PC-3 (cell line): Measurements from ENCODE around the gene ARHGAP25. TPM values are rescaled to one million over a fixed set of nuclear protein-coding genes. Genes with fewer than 3 reads are reported as not detected.

Experiments used
- ATAC-seq: fragments of 200-7000 bp; cut with Tn5 transposase; 2 replicates; pipeline ENCODE4 v1.9.1; 2020; ENCODE audit warnings: mild to moderate bottlenecking, moderate library complexity
- BruUV-seq: library from RNA; stranded (reverse); fragments of 400-500 nt; replicated peaks from 2 replicates; lab custom pipeline; 2021; lab: Mats Ljungman, UMichigan
- CTCF ChIA-PET: fragments of 300-600 bp; sonication (Branson Sonifier 250); formaldehyde crosslinking; loops from one replicate; lab custom pipeline; 2022; ENCODE audit warnings: antibody characterized with exemption; lab: Charles Lee
- POLR2A ChIA-PET: fragments of 300-600 bp; sonication (Branson Sonifier 250); formaldehyde crosslinking; loops from one replicate; lab custom pipeline; 2022; ENCODE audit warnings: antibody characterized with exemption; ENCODE audit not compliant: unreplicated experiment; lab: Charles Lee
- DNase-seq: peaks from one replicate; pipeline ENCODE4 v3.0.0-alpha.2; 2015
- H2AFZ ChIP-seq: fragments of 300-600 bp; sonication (generic); 2 replicates; pipeline ENCODE4 v1.6.0; 2016; ENCODE audit warnings: antibody characterized with exemption, low read length
- H3F3A ChIP-seq: fragments of 300-600 bp; sonication (generic); one replicate; pipeline ENCODE4 v1.6.0; 2017; ENCODE audit warnings: antibody characterized with exemption, low read length, control low read depth, mild to moderate bottlenecking; ENCODE audit not compliant: unreplicated experiment
- H3K27ac ChIP-seq: fragments of 300-600 bp; sonication (generic); 2 replicates; pipeline ENCODE4 v1.5.1; 2016; ENCODE audit warnings: mild to moderate bottlenecking, low read length
- H3K27me3 ChIP-seq: fragments of 300-600 bp; sonication (generic); 2 replicates; pipeline ENCODE4 v1.6.1; 2016; ENCODE audit warnings: low read length, mixed read lengths
- H3K36me3 ChIP-seq: fragments of 300-600 bp; sonication (generic); 2 replicates; pipeline ENCODE4 v1.6.1; 2016; ENCODE audit warnings: low read depth, mixed run types, low read length, mixed read lengths
- H3K4me1 ChIP-seq: fragments of 300-600 bp; sonication (generic); 2 replicates; pipeline ENCODE4 v1.5.1; 2016; ENCODE audit warnings: low read length; ENCODE audit not compliant: insufficient read depth
- H3K4me2 ChIP-seq: fragments of 300-600 bp; sonication (generic); 2 replicates; pipeline ENCODE4 v1.6.0; 2016; ENCODE audit warnings: low read length
- H3K4me3 ChIP-seq: fragments of 300-600 bp; sonication (generic); 2 replicates; pipeline ENCODE4 v1.5.1; 2016; ENCODE audit warnings: mild to moderate bottlenecking, low read length, mixed read lengths
- H3K79me2 ChIP-seq: fragments of 300-600 bp; sonication (generic); 2 replicates; pipeline ENCODE4 v1.6.1; 2017; ENCODE audit warnings: low read length, mixed read lengths
- H3K9ac ChIP-seq: fragments of 300-600 bp; sonication (generic); 2 replicates; pipeline ENCODE4 v1.6.0; 2016; ENCODE audit warnings: mild to moderate bottlenecking, low read length
- H3K9me2 ChIP-seq: fragments of 300-600 bp; sonication (generic); replicated peaks from 2 replicates; pipeline ENCODE4 v1.6.1; 2016; ENCODE audit warnings: mixed run types, low read length, mixed read lengths
- H3K9me3 ChIP-seq: fragments of 300-600 bp; sonication (generic); 2 replicates; pipeline ENCODE4 v1.6.1; 2016; ENCODE audit warnings: low read length, mixed read lengths
- H4K20me1 ChIP-seq: fragments of 300-600 bp; sonication (generic); 2 replicates; pipeline ENCODE4 v1.6.1; 2016; ENCODE audit warnings: low read length, mixed read lengths
- CTCF ChIP-seq: fragments of 300-600 bp; sonication (generic); conservative IDR thresholded peaks from 2 replicates; pipeline ENCODE4 v1.5.1; 2017; ENCODE audit warnings: antibody characterized with exemption, low read depth, mild to moderate bottlenecking, low read length
- EZH2 ChIP-seq: fragments of 300-600 bp; sonication (generic); IDR thresholded peaks from one replicate; pipeline ENCODE4 v1.6.1; 2017; ENCODE audit warnings: antibody characterized with exemption, mild to moderate bottlenecking, low read length; ENCODE audit not compliant: unreplicated experiment
- EZH2phosphoT487 ChIP-seq: fragments of 300-600 bp; sonication (generic); IDR thresholded peaks from 2 replicates; pipeline ENCODE4 v1.6.1; 2018; ENCODE audit warnings: mild to moderate bottlenecking, antibody characterized with exemption, low read length, borderline replicate concordance
- intact Hi-C: fragments of 100-400 bp; cut with micrococcal nuclease; formaldehyde crosslinking; loops from 2 replicates; pipeline ENCODE4 v1.9.0; 2023
- total RNA-seq: library from RNA; depleted of rRNA; stranded (reverse); fragments of >200 nt; gene quantifications from 2 replicates; pipeline ENCODE4 v1.2.3, GENCODE V29; 2014

ARHGAP25 gene
- total RNA-seq, 1 experiment from 2014 or later: not detected

GRCh38 chr2:68696554-68696953 is 38.1 kb upstream of the ARHGAP25 start:
- no TSS peak for BruUV-seq
- Histone ChIP-seq H3F3A (no peaks in the 10 kb centered on the region), H3K9me3 (peaks cover 8% of the 10 kb centered on the region), H2AFZ (no peak overlapping the region), H3K27ac (no peak overlapping the region), H3K9ac (no peak overlapping the region), H4K20me1 (no peaks in the 10 kb centered on the region), H3K36me3 (no peaks in the 10 kb centered on the region), H3K27me3 (no peaks in the 10 kb centered on the region), H3K4me2 (no peak overlapping the region), H3K4me3 (no peak overlapping the region), H3K79me2 (no peaks in the 10 kb centered on the region), H3K4me1 (no peaks in the 10 kb centered on the region), H3K9me2 (no peaks in the 10 kb centered on the region)
- intact Hi-C loops: no loop called here
- TF ChIP-seq EZH2phosphoT487: no peak
- TF ChIP-seq CTCF: no peak
- TF ChIP-seq EZH2: no peak
- DNase-seq (no peak), ATAC-seq (no peak)
- CTCF ChIA-PET: interaction anchor here (1.4 kb wide), 1 partner anchor 13 kb away, joined by 5 read pairs; no protein-coding TSS in a partner anchor
- POLR2A ChIA-PET: no interaction called here

- no peak overlapping the region for H2AFZ ChIP-seq
- H3K9me2 ChIP-seq: no peaks in the 10 kb centered on the region
- H3K27ac ChIP-seq: no peak overlapping the region
- no TSS peak for BruUV-seq
- H3K9me3 ChIP-seq: peaks cover 8% of the 10 kb centered on the region
- peaks cover 13% of the 10 kb centered on the region for H3K27me3 ChIP-seq
- H3K79me2 ChIP-seq: no peaks in the 10 kb centered on the region
- H3K4me2 ChIP-seq: no peak overlapping the region
- intact Hi-C loops: no loop called here
- no peaks in the 10 kb centered on the region for H4K20me1 ChIP-seq
- no peak for ATAC-seq
- POLR2A ChIA-PET: no interaction called here
- CTCF ChIA-PET: no interaction called here
- DNase-seq: no peak
- no peaks in the 10 kb centered on the region for H3F3A ChIP-seq
- H3K36me3 ChIP-seq: no peaks in the 10 kb centered on the region
- TF ChIP-seq EZH2 (no peak), CTCF (no peak)
- H3K4me1 ChIP-seq: no peaks in the 10 kb centered on the region
- no peak overlapping the region for H3K4me3 ChIP-seq
- H3K9ac ChIP-seq: no peak overlapping the region
These were observed 35.8 kb upstream of the ARHGAP25 start for GRCh38 chr2:68698567-68699377.

GRCh38 chr2:68700560-68700959 is 34.1 kb upstream of the ARHGAP25 start:
- intact Hi-C loops: no loop called here
- H3K27me3 ChIP-seq: peaks cover 14% of the 10 kb centered on the region
- no peaks in the 10 kb centered on the region for H4K20me1 ChIP-seq
- H3F3A ChIP-seq: no peaks in the 10 kb centered on the region
- POLR2A ChIA-PET: no interaction called here
- DNase-seq (no peak), ATAC-seq (no peak)
- no peak overlapping the region for H3K4me3 ChIP-seq
- no peak overlapping the region for H3K27ac ChIP-seq
- CTCF ChIA-PET: no interaction called here
- H3K4me1 ChIP-seq: no peaks in the 10 kb centered on the region
- no TSS peak for BruUV-seq
- no peak overlapping the region for H3K4me2 ChIP-seq
- no peak overlapping the region for H2AFZ ChIP-seq
- H3K36me3 ChIP-seq: no peaks in the 10 kb centered on the region
- H3K9ac ChIP-seq: no peak overlapping the region
- TF ChIP-seq EZH2: no peak
- no peak for TF ChIP-seq CTCF
- TF ChIP-seq EZH2phosphoT487: no peak
- H3K9me3 ChIP-seq: peaks cover 8% of the 10 kb centered on the region
- no peaks in the 10 kb centered on the region for H3K79me2 ChIP-seq
- no peaks in the 10 kb centered on the region for H3K9me2 ChIP-seq
